Neuron (in vitro differentiated cells): ENCODE data around the gene MAMLD1.

Experiments
- H2AFZ ChIP-seq: one replicate; pipeline ENCODE4 v1.6.1; 2013; ENCODE audit warnings: low read depth, mild to moderate bottlenecking, inconsistent platforms, low read length, moderate library complexity
- H3K27me3 ChIP-seq: one replicate; pipeline ENCODE4 v1.6.1; 2013; ENCODE audit warnings: low read length; ENCODE audit not compliant: insufficient read depth
- H3K36me3 ChIP-seq: one replicate; pipeline ENCODE4 v1.6.1; 2013; ENCODE audit warnings: low read length; ENCODE audit not compliant: insufficient read depth
- H3K4me1 ChIP-seq: one replicate; pipeline ENCODE4 v1.6.1; 2013; ENCODE audit warnings: low read length; ENCODE audit not compliant: insufficient read depth
- H3K4me3 ChIP-seq: 2 replicates; pipeline ENCODE4 v1.5.1; 2013; ENCODE audit warnings: mild to moderate bottlenecking, low read length, moderate library complexity
- H3K9me3 ChIP-seq: one replicate; pipeline ENCODE4 v1.6.1; 2013; ENCODE audit warnings: low read length

MAMLD1 gene

GRCh38 chrX:150482537-150483206 lies 119.6 kb downstream of the MAMLD1 start:
- H3K4me3 ChIP-seq = no peak overlapping the region
- H3K27me3 ChIP-seq = no peaks in the 10 kb centered on the region
- H3K9me3 ChIP-seq = no peaks in the 10 kb centered on the region
- H3K4me1 ChIP-seq = peaks cover 2% of the 10 kb centered on the region
- H2AFZ ChIP-seq = no peak overlapping the region
- H3K36me3 ChIP-seq = no peaks in the 10 kb centered on the region

GRCh38 chrX:150483356-150483985 lies 120.4 kb downstream of the MAMLD1 start:
- Histone ChIP-seq H3K4me1 (peaks cover 2% of the 10 kb centered on the region), H3K4me3 (no peak overlapping the region), H3K9me3 (no peaks in the 10 kb centered on the region), H3K36me3 (no peaks in the 10 kb centered on the region), H2AFZ (no peak overlapping the region), H3K27me3 (no peaks in the 10 kb centered on the region)

DNA sequence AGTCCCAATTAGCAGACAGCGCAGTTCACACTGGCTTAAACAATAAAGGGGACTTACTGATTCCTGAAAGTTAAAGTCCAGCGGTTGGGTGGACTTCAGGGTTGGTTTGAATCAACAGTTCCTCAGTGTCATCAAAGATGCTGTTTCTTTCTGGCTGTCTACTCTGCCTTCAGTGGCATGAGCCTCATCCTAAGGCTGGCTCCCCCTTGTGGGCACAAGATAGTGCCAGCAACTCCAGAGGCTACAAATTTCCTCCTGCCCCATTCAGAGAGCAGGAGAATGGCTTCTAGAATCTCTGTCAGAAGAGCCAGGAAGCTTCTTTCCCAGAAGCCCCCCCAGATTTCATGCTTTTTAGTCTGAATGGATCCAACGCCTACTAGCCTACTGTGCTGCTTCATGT lies 122.9 kb downstream of the MAMLD1 start:
- Histone ChIP-seq H3K27me3 (no peaks in the 10 kb centered on the region), H3K4me3 (no peak overlapping the region), H3K9me3 (no peaks in the 10 kb centered on the region), H2AFZ (no peak overlapping the region), H3K36me3 (no peaks in the 10 kb centered on the region), H3K4me1 (no peaks in the 10 kb centered on the region)

DNA sequence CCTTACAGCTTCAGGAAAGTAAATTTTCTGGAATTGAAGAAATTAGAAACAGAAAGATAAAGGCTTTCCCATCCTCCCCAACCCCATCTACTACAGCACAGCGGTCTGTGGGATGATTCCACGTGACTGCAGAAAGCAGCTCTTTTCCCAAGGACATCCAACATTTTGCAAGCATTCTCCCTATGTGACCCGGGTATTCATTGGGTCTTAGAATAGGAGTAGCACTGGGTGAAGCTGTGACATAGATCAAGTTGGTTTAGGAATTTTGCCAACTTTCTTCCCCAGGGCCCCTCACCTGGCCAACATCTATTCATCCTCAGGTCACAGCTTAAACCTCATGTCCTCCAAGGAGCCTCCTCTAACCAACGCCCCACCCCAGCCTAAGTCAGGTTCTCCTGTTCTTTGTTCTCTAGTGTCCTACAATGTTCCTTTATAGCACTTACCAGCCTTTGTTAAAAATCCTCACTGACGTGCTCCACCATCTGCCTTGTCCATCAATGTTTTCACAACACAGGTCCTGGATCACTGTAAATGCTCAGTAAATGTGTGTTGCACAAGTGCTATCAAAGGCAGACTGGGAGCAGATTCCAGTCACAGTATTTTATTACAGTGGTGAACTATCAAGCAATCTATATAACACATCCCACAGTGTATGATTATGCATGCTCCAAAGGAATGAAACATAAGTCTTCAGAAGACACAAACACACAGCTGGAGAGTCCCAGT lies 124.4 kb downstream of the MAMLD1 start:
- Histone ChIP-seq H3K27me3 (no peaks in the 10 kb centered on the region), H3K4me3 (no peak overlapping the region), H2AFZ (no peak overlapping the region), H3K36me3 (no peaks in the 10 kb centered on the region), H3K4me1 (no peaks in the 10 kb centered on the region), H3K9me3 (no peaks in the 10 kb centered on the region)

GRCh38 chrX:150489359-150490015 lies 126.4 kb downstream of the MAMLD1 start:
- Histone ChIP-seq H3K4me3 (no peak overlapping the region), H3K27me3 (no peaks in the 10 kb centered on the region), H3K36me3 (no peaks in the 10 kb centered on the region), H3K9me3 (no peaks in the 10 kb centered on the region), H2AFZ (no peak overlapping the region), H3K4me1 (no peaks in the 10 kb centered on the region)

GRCh38 chrX:150495496-150495895 lies 132.4 kb downstream of the MAMLD1 start:
- H3K4me3 ChIP-seq = no peak overlapping the region
- H3K4me1 ChIP-seq = no peaks in the 10 kb centered on the region
- no peaks in the 10 kb centered on the region for H3K9me3 ChIP-seq
- H2AFZ ChIP-seq = no peak overlapping the region
- no peaks in the 10 kb centered on the region for H3K36me3 ChIP-seq
- H3K27me3 ChIP-seq = no peaks in the 10 kb centered on the region

GRCh38 chrX:150499240-150499639 lies 136.1 kb downstream of the MAMLD1 start:
- Histone ChIP-seq H3K36me3 (no peaks in the 10 kb centered on the region), H3K27me3 (no peaks in the 10 kb centered on the region), H3K9me3 (no peaks in the 10 kb centered on the region), H2AFZ (no peak overlapping the region), H3K4me1 (peaks cover 5% of the 10 kb centered on the region), H3K4me3 (no peak overlapping the region)

- H3K4me3 ChIP-seq = no peak overlapping the region
- H3K36me3 ChIP-seq = no peaks in the 10 kb centered on the region
- no peaks in the 10 kb centered on the region for H3K9me3 ChIP-seq
- H3K27me3 ChIP-seq = no peaks in the 10 kb centered on the region
- no peak overlapping the region for H2AFZ ChIP-seq
- peaks cover 9% of the 10 kb centered on the region for H3K4me1 ChIP-seq
Observed at GRCh38 chrX:150502091-150502490, 139.0 kb downstream of the MAMLD1 start.

GRCh38 chrX:150502979-150503897 lies 140.1 kb downstream of the MAMLD1 start:
- Histone ChIP-seq H3K9me3 (no peaks in the 10 kb centered on the region), H2AFZ (no peak overlapping the region), H3K36me3 (no peaks in the 10 kb centered on the region), H3K27me3 (no peaks in the 10 kb centered on the region), H3K4me1 (peaks cover 12% of the 10 kb centered on the region), H3K4me3 (no peak overlapping the region)

DNA sequence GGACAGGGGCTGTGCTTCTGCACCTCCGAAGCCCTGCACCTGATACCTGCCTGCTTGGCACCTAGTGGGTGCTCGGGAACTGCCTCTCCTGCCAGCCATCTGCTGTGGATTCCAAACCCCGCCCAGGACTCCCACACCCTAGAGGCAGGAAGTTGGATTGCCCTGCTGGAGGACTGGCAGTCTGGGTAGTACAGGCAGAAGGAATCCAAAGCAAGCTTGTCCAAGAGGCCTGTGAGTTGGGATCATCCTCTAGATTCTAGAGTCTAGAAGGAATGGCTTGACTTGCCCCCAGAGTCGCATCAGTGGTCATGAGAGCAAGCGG lies 140.7 kb downstream of the MAMLD1 start:
- Histone ChIP-seq H3K4me3 (no peak overlapping the region), H3K27me3 (no peaks in the 10 kb centered on the region), H3K4me1 (peaks cover 12% of the 10 kb centered on the region), H3K9me3 (no peaks in the 10 kb centered on the region), H3K36me3 (no peaks in the 10 kb centered on the region), H2AFZ (no peak overlapping the region)

DNA sequence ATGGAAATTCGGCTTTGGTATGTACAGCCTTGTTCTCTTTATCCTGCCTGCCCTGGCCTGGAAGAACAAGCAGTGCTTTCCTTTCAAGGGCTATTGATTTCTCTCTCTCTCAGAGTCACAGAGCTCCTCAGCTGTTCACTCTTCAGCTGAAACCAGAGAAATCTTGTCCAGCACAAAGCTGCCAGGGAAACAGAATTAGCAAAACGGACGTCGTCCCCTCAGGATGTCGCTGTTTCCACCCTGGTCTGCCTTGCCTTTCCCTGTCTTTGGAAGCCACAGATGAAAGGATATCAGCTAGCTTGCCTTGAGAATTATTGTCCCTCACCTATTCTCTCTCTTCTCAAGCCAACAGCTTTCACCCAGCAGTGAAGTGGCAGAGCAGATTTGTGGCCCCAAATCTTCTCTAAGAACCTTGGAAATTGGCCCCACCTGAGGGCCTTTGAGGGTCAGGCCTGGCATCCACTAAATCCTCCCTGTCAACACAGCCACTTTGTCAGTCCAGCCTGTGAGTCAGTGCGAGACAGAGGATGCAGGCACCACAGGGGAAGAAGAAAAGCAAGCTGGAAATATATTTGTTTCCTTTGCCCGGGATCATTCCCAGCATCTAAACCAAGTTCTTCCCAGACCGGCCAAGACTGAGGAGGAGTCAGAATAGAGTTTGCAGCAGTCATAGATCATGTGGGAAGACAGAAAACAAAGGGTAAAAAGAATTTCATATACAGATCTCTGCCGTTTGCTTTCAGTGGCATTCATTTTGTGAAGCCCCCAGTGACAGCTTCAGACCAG lies 141.5 kb downstream of the MAMLD1 start:
- Histone ChIP-seq H3K4me3 (no peak overlapping the region), H3K36me3 (no peaks in the 10 kb centered on the region), H2AFZ (no peak overlapping the region), H3K4me1 (peaks cover 12% of the 10 kb centered on the region), H3K27me3 (no peaks in the 10 kb centered on the region), H3K9me3 (no peaks in the 10 kb centered on the region)

GRCh38 chrX:150506020-150506419 lies 142.9 kb downstream of the MAMLD1 start:
- peaks cover 9% of the 10 kb centered on the region for H3K4me1 ChIP-seq
- H3K4me3 ChIP-seq = no peak overlapping the region
- no peaks in the 10 kb centered on the region for H3K27me3 ChIP-seq
- H3K9me3 ChIP-seq = no peaks in the 10 kb centered on the region
- no peaks in the 10 kb centered on the region for H3K36me3 ChIP-seq
- no peak overlapping the region for H2AFZ ChIP-seq
